ENCODE results near the gene CSNK1D. TPM values are rescaled to one million over a fixed set of nuclear protein-coding genes. Genes with fewer than 3 reads are reported as not detected.
A peak's percentile ranks its signal among the peaks of the same experiment; 100 is the strongest.

CSNK1D gene
- total RNA-seq, 4 donors from 2014 or later = 24.6 to 102 (median 57.1) TPM

- H3K4me3 ChIP-seq = peak overlapping the region; percentile 25 to 70 (median 48)
- no peaks in the 10 kb centered on the region for H3K9me3 ChIP-seq
- H3K4me1 ChIP-seq = peaks cover 38 to 95% (median 59%) of the 10 kb centered on the region in 3 donors
- peaks cover 0 to 31% (median 0%) of the 10 kb centered on the region in 4 donors for H3K27me3 ChIP-seq
- TF ChIP-seq CTCF (IDR thresholded peaks at IDR 0.05) (no peak), POLR2A (IDR thresholded peaks at IDR 0.05) (peak in 2 of 4 donors; percentile 71 to 89)
- no peaks in the 10 kb centered on the region for H3K36me3 ChIP-seq
- intact Hi-C loops (cut with DNase I) = no loop called here
- WGBS, 2 donors = 0 to 1% methylated on average over 7 to 25 of the region's 36 CpGs
- H3K27ac ChIP-seq = peak overlapping the region; percentile 89 to 99 (median 91)
- peak; percentile 89 for DNase-seq
Observed at GRCh38 chr17:82297714-82298537, 24.4 kb upstream of the CSNK1D start.

- Histone ChIP-seq H3K36me3 (no peaks in the 10 kb centered on the region), H3K4me3 (peak overlapping the region; percentile 25 to 70 (median 48)), H3K9me3 (no peaks in the 10 kb centered on the region), H3K27ac (peak overlapping the region; percentile 89 to 99 (median 91)), H3K4me1 (peaks cover 38 to 90% (median 57%) of the 10 kb centered on the region in 3 donors), H3K27me3 (peaks cover 0 to 25% (median 0%) of the 10 kb centered on the region in 4 donors)
- peak; percentile 69 for DNase-seq
- intact Hi-C loops (cut with DNase I) = no loop called here
- 10 to 19% methylated on average over 6 to 10 of the region's 19 CpGs for WGBS, 2 donors
- TF ChIP-seq CTCF (IDR thresholded peaks at IDR 0.05) (peak in 1 of 6 experiments; percentile 8), POLR2A (IDR thresholded peaks at IDR 0.05) (peak in 3 of 4 donors; percentile 61 to 74 (median 63))
Observed at GRCh38 chr17:82297280-82297713, 23.8 kb upstream of the CSNK1D start.

GRCh38 chr17:82296511-82297279, 23.2 kb upstream of the CSNK1D start:
- Histone ChIP-seq H3K9me3 (no peaks in the 10 kb centered on the region), H3K27ac (peak overlapping the region; percentile 89 to 99 (median 91)), H3K4me3 (peak overlapping the region in 3 of 4 donors; percentile 47 to 70 (median 50)), H3K27me3 (peaks cover 0 to 20% (median 0%) of the 10 kb centered on the region in 4 donors), H3K36me3 (no peaks in the 10 kb centered on the region), H3K4me1 (peaks cover 34 to 90% (median 57%) of the 10 kb centered on the region in 3 donors)
- DNase-seq = no peak
- 25 to 48% methylated on average over 7 of the region's 7 CpGs for WGBS, 2 donors
- intact Hi-C loops (cut with DNase I) = no loop called here
- TF ChIP-seq CTCF (IDR thresholded peaks at IDR 0.05) (no peak), POLR2A (IDR thresholded peaks at IDR 0.05) (no peak)

- H3K9me3 ChIP-seq = no peaks in the 10 kb centered on the region
- no peak for DNase-seq
- intact Hi-C loops (cut with DNase I) = no loop called here
- H3K4me3 ChIP-seq = no peak overlapping the region
- peaks cover 0 to 16% (median 0%) of the 10 kb centered on the region in 4 donors for H3K27me3 ChIP-seq
- no peak for TF ChIP-seq POLR2A (IDR thresholded peaks at IDR 0.05)
- H3K27ac ChIP-seq = peak overlapping the region in 3 of 4 donors; percentile 99 to 100 (median 100)
- no peaks in the 10 kb centered on the region for H3K36me3 ChIP-seq
- whole genome bisulfite sequencing, 2 donors = 52 to 60% methylated on average over 3 to 4 of the region's 4 CpGs
- H3K4me1 ChIP-seq = peaks cover 23 to 81% (median 47%) of the 10 kb centered on the region in 3 donors
Observed at GRCh38 chr17:82295472-82295814, 21.9 kb upstream of the CSNK1D start.

GRCh38 chr17:82294064-82294773, 20.7 kb upstream of the CSNK1D start:
- 59 to 71% methylated on average over 15 of the region's 15 CpGs for WGBS, 2 donors
- no peak for DNase-seq
- peak overlapping the region in 3 of 4 donors; percentile 74 to 99 (median 95) for H3K4me3 ChIP-seq

More at GRCh38 chr17:82294064-82294773, 20.7 kb upstream of the CSNK1D start:
- Histone ChIP-seq H3K4me1 (peaks cover 23 to 73% (median 43%) of the 10 kb centered on the region in 3 donors), H3K27me3 (peaks cover 0 to 16% (median 0%) of the 10 kb centered on the region in 4 donors), H3K36me3 (no peaks in the 10 kb centered on the region), H3K9me3 (no peaks in the 10 kb centered on the region), H3K27ac (peak overlapping the region; percentile 90 to 100 (median 100))
- intact Hi-C loops (cut with DNase I) = no loop called here
- TF ChIP-seq POLR2A (IDR thresholded peaks at IDR 0.05) (no peak), CTCF (IDR thresholded peaks at IDR 0.05) (no peak)
